Liver (tissue), 9 donors: ENCODE data around the gene STN1. TPM values are rescaled to one million over a fixed set of nuclear protein-coding genes. Genes with fewer than 3 reads are reported as not detected.

Source experiments
- DNase-seq: peaks from one replicate; pipeline ENCODE4 v3.0.0-alpha.2; 2017; ENCODE audit warnings: low spot score
- H3K27ac ChIP-seq, 2 donors: one replicate each; pipeline ENCODE4 v1.7.0; 2013; ENCODE audit warnings: inconsistent platforms in 2 of 2, low read length in 2 of 2, control low read depth in 1 of 2, low read depth in 1 of 2, mild to moderate bottlenecking in 1 of 2
- H3K27me3 ChIP-seq, 4 donors: one replicate each; pipeline versions ENCODE4 v1.6.1 to v1.7.0; 2013; ENCODE audit warnings: low read length in 3 of 4, inconsistent platforms in 1 of 4, mild to moderate bottlenecking in 1 of 4, moderate library complexity in 1 of 4; ENCODE audit not compliant: control insufficient read depth in 4 of 4, insufficient read depth in 4 of 4
- H3K36me3 ChIP-seq, 4 donors: one replicate each; pipeline versions ENCODE4 v1.6.1 to v1.7.0; 2013; ENCODE audit warnings: low read length in 3 of 4, mild to moderate bottlenecking in 3 of 4, low read depth in 1 of 4, moderate library complexity in 1 of 4; ENCODE audit not compliant: control insufficient read depth in 4 of 4, insufficient read depth in 3 of 4
- H3K4me1 ChIP-seq, 4 donors: one replicate each; pipeline versions ENCODE4 v1.6.1 to v1.7.0; 2013; ENCODE audit warnings: low read length in 3 of 4, mild to moderate bottlenecking in 3 of 4, moderate library complexity in 1 of 4; ENCODE audit not compliant: control insufficient read depth in 4 of 4, insufficient read depth in 4 of 4
- H3K4me3 ChIP-seq, 3 donors: one replicate each; pipeline versions ENCODE4 v1.6.1 to v1.7.0; 2013; ENCODE audit warnings: low read length in 3 of 3, control low read depth in 1 of 3, low read depth in 1 of 3, mild to moderate bottlenecking in 1 of 3
- H3K9ac ChIP-seq, 2 donors: one replicate each; pipeline ENCODE4 v1.7.0; 2013; ENCODE audit warnings: low read length in 2 of 2, mild to moderate bottlenecking in 2 of 2, moderate library complexity in 2 of 2, control low read depth in 1 of 2, low read depth in 1 of 2
- H3K9me3 ChIP-seq, 4 donors: one replicate each; pipeline versions ENCODE4 v1.6.1 to v1.7.0; 2013; ENCODE audit warnings: low read length in 3 of 4; ENCODE audit not compliant: control insufficient read depth in 4 of 4
- ATF3 ChIP-seq: IDR thresholded peaks from 2 replicates; pipeline ENCODE4 v1.6.1; 2016; ENCODE audit warnings: antibody characterized with exemption
- CTCF ChIP-seq: fragments of 150-350 bp; IDR thresholded peaks from 2 replicates; pipeline ENCODE4 v1.5.1; 2017; ENCODE audit warnings: improper control_type of control experiment, low read depth, low read length; ENCODE audit not compliant: missing input control
- EGR1 ChIP-seq, 2 donors: IDR thresholded peaks; 2 replicates each; pipeline ENCODE4 v1.6.1; 2016 to 2018; ENCODE audit warnings: antibody characterized with exemption in 2 of 2, low read depth in 2 of 2
- FOXA1 ChIP-seq: IDR thresholded peaks from 2 replicates; pipeline ENCODE4 v1.6.1; 2016; ENCODE audit warnings: antibody characterized with exemption
- FOXA2 ChIP-seq: IDR thresholded peaks from 2 replicates; pipeline ENCODE4 v1.6.1; 2016; ENCODE audit warnings: antibody characterized with exemption
- GABPA ChIP-seq, 2 donors: IDR thresholded peaks in 1 of 2; conservative IDR thresholded peaks in 1 of 2; 2 replicates each; pipeline ENCODE4 v1.6.1; 2016; ENCODE audit warnings: antibody characterized with exemption in 2 of 2, mild to moderate bottlenecking in 1 of 2, moderate library complexity in 1 of 2
- HNF4A ChIP-seq, 2 donors: conservative IDR thresholded peaks; 2 replicates each; pipeline ENCODE4 v1.6.1; 2016; ENCODE audit warnings: antibody characterized with exemption in 2 of 2, mild to moderate bottlenecking in 2 of 2
- HNF4G ChIP-seq: IDR thresholded peaks from 2 replicates; pipeline ENCODE4 v1.6.1; 2016; ENCODE audit warnings: antibody characterized with exemption
- JUND ChIP-seq, 2 donors: IDR thresholded peaks; 2 replicates each; pipeline ENCODE4 v1.6.1; 2016; ENCODE audit warnings: antibody characterized with exemption in 2 of 2
- MAX ChIP-seq: IDR thresholded peaks from 2 replicates; pipeline ENCODE4 v1.6.1; 2016; ENCODE audit warnings: antibody characterized with exemption
- NR2F2 ChIP-seq: IDR thresholded peaks from 2 replicates; pipeline ENCODE4 v1.6.1; 2016; ENCODE audit warnings: antibody characterized with exemption
- RAD21 ChIP-seq, 2 donors: IDR thresholded peaks; 2 replicates each; pipeline ENCODE4 v1.6.1; 2016; ENCODE audit warnings: antibody characterized with exemption in 2 of 2, mild to moderate bottlenecking in 2 of 2
- REST ChIP-seq: IDR thresholded peaks from 2 replicates; pipeline ENCODE4 v1.6.1; 2016; ENCODE audit warnings: antibody characterized with exemption, mild to moderate bottlenecking
- RXRA ChIP-seq, 2 donors: IDR thresholded peaks; 2 replicates each; pipeline ENCODE4 v1.6.1; 2017 to 2018; ENCODE audit warnings: antibody characterized with exemption in 2 of 2, mild to moderate bottlenecking in 1 of 2
- SP1 ChIP-seq: IDR thresholded peaks from 2 replicates; pipeline ENCODE4 v1.6.1; 2018; ENCODE audit warnings: antibody characterized with exemption, mild to moderate bottlenecking
- TAF1 ChIP-seq: conservative IDR thresholded peaks from 2 replicates; pipeline ENCODE4 v1.6.1; 2016; ENCODE audit warnings: antibody characterized with exemption, mild to moderate bottlenecking
- YY1 ChIP-seq: IDR thresholded peaks from 2 replicates; pipeline ENCODE4 v1.6.1; 2016; ENCODE audit warnings: antibody characterized with exemption, mild to moderate bottlenecking
- ZBTB33 ChIP-seq: IDR thresholded peaks from 2 replicates; pipeline ENCODE4 v1.6.1; 2016; ENCODE audit warnings: antibody characterized with exemption
- WGBS: extraction: QIAGEN DNeasy Blood & Tissue Kit; methylation state at CpG from one replicate; pipeline ENCODE4 v1.1.7; 2013; 5-methylcytosine and 5-hydroxymethylcytosine counted together
- polyA plus RNA-seq, 2 donors: library from polyadenylated mRNA; stranded (reverse) in 1 of 2; unstranded in 1 of 2; fragments of 200-250 nt in 1 of 2; fragments of >200 nt in 1 of 2; fragmentation: Nextera tagmentation in 1 of 2; extraction: Ambion mirVana in 1 of 2; gene quantifications; one replicate each; pipeline versions ENCODE4 v1.2.1 to v1.2.3, GENCODE V29; 2013 to 2015
- total RNA-seq, 2 donors: library from RNA; depleted of rRNA; stranded (reverse); fragments of >200 nt; gene quantifications; one replicate each; pipeline ENCODE4 v1.2.3, GENCODE V29; 2014
- donor health status: healthy.
- donor health status: healthy.
- donor health status: healthy.
- donor health status: healthy.
- donor health status: healthy.

Gene STN1
- total and polyA plus RNA-seq, 4 donors = 6.9 to 12.9 (median 8.0) TPM

GRCh38 chr10:103934308-103934707 is 16.3 kb upstream of the STN1 start:
- DNase-seq = no peak
- no peak overlapping the region for H3K4me3 ChIP-seq
- no peaks in the 10 kb centered on the region for H3K4me1 ChIP-seq
- H3K9ac ChIP-seq = no peak overlapping the region
- no peak overlapping the region for H3K27ac ChIP-seq
- no peaks in the 10 kb centered on the region for H3K9me3 ChIP-seq
- TF ChIP-seq FOXA2 (no peak), ATF3 (no peak), JUND (IDR thresholded peaks at IDR 0.05) (no peak), NR2F2 (no peak), MAX (no peak), HNF4A (conservative IDR thresholded peaks at IDR 0.05) (no peak), RAD21 (IDR thresholded peaks at IDR 0.05) (no peak), SP1 (no peak)
- 92% methylated on average over 6 of the region's 6 CpGs for WGBS
- no peaks in the 10 kb centered on the region for H3K36me3 ChIP-seq
- H3K27me3 ChIP-seq = no peaks in the 10 kb centered on the region

GRCh38 chr10:103933557-103934121 is 15.7 kb upstream of the STN1 start:
- H3K4me3 ChIP-seq = no peak overlapping the region
- WGBS = 40% methylated on average over 4 of the region's 4 CpGs
- H3K27me3 ChIP-seq = no peaks in the 10 kb centered on the region
- no peaks in the 10 kb centered on the region for H3K4me1 ChIP-seq
- no peaks in the 10 kb centered on the region for H3K36me3 ChIP-seq
- no peak for DNase-seq
- H3K27ac ChIP-seq = no peak overlapping the region
- no peak overlapping the region for H3K9ac ChIP-seq
- TF ChIP-seq SP1 (no peak), FOXA2 (no peak), HNF4A (conservative IDR thresholded peaks at IDR 0.05) (no peak), ATF3 (no peak), REST (no peak), EGR1 (IDR thresholded peaks at IDR 0.05; ENCODE audit: low read depth in 2 of 2) (no peak), RAD21 (IDR thresholded peaks at IDR 0.05) (no peak), CTCF (no peak), RXRA (IDR thresholded peaks at IDR 0.05) (no peak), TAF1 (no peak), ZBTB33 (no peak), FOXA1 (no peak), GABPA (IDR thresholded peaks at IDR 0.05 in 1 of 2, conservative IDR thresholded peaks at IDR 0.05 in 1 of 2) (no peak), YY1 (no peak), JUND (IDR thresholded peaks at IDR 0.05) (no peak), NR2F2 (no peak), HNF4G (no peak), MAX (no peak)
- no peaks in the 10 kb centered on the region for H3K9me3 ChIP-seq
